Measurements from ENCODE around the gene PNMA1. TPM values are rescaled to one million over a fixed set of nuclear protein-coding genes. Genes with fewer than 3 reads are reported as not detected.
A peak's percentile ranks its signal among the peaks of the same experiment; 100 is the strongest.

PNMA1 gene
- total RNA-seq, 1 donor from 2014 or later = 13.5 TPM

DNA sequence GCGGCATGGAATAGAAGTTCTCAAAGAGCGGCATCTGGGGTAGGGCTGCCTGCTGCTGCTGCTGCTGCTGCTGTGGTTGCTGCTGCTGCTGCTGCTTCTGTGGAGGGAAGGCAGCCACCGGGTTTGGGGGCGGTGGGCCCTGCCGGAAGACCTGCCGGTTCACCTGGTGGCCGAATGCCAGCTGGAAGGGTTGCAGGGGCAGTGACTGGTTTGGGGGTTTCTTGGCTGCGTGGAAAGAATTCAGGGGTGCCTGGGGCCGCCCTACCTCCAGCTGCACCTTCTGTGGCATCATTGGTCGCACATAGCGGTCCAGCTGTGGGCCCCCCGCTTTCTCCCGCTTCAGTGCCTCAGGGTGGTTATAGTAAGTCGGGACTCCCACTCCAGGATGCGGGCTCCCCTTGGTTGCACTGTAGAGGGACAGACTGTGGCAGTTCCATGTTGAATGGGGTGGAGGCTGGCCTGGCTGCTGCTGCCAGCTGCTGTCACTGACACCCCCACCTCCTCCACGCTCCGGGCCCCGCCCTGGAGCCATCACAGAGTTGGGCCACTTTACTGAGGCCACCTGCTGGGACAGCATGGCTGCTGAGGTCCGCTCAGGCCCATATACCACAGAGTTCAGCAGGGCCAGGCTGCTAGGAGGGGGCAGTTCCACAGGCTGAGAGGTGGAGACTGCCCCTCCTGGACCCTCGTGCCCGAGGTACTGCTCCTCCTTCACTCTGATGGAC lies 25.2 kb upstream of the PNMA1 start:
- no peak for DNase-seq (ENCODE audit: low read depth in 2 of 2)

DNA sequence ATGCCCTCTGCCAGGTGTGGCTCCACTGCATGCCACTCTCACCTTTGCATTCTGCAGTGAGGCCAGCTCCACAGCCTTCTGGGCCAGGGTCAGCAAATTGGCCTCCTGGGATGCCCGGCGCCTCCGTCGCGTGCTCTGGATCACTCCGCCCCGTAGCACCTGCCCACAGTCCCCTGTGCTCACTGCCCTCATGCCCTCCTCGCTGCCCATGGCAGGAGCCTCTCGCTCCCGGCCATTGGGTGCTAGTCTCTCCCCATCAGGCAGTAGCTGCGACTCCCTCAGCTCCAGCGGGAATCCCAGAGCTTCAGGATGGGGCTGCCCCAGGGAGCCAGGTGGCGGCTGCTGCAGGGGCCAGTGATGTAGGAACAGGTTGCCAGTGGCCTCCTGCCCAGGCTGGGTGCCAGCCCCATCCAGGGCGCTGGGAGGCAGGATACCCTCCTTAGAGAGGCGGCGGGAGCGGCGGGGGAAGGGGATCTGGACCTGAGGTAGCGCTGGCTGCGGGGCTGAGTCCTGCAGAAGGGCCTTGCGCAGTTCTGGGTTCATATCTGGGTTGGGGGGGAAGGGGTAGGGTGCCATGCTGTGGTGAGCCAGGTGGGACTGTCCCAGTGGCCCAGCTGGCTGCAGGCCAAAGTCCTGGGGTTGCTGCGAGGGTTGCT lies 24.5 kb upstream of the PNMA1 start:
- no peak for DNase-seq (ENCODE audit: low read depth in 2 of 2)

DNA sequence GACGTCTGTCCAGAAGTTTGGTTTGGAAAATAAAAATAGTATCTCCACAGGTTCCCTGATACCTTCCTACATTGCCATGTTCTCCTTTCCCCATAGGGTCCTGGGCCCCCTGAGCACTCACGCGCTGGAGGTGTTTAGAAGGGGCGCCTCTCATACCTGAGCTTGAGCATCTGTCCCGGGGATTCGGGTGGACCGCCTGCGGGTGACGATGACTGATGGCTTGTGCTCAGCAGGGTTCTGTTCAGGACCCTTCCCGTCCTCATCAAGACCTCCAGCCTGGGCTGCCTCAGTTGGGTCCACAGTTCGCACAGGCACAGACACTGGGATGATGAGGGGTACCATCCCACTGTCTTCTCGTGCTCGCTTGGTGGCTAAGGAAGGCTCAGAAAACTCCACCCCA lies 22.7 kb upstream of the PNMA1 start:
- DNase-seq (ENCODE audit: low read depth in 2 of 2) = no peak

- DNase-seq (ENCODE audit: low read depth in 2 of 2) = no peak
Observed at GRCh38 chr14:73732006-73732405, 17.8 kb upstream of the PNMA1 start.

- DNase-seq (ENCODE audit: low read depth in 2 of 2) = no peak
Observed at GRCh38 chr14:73731111-73731510, 16.9 kb upstream of the PNMA1 start.

GRCh38 chr14:73729556-73730265 lies 15.5 kb upstream of the PNMA1 start:
- no peak for DNase-seq (ENCODE audit: low read depth in 2 of 2)

DNA sequence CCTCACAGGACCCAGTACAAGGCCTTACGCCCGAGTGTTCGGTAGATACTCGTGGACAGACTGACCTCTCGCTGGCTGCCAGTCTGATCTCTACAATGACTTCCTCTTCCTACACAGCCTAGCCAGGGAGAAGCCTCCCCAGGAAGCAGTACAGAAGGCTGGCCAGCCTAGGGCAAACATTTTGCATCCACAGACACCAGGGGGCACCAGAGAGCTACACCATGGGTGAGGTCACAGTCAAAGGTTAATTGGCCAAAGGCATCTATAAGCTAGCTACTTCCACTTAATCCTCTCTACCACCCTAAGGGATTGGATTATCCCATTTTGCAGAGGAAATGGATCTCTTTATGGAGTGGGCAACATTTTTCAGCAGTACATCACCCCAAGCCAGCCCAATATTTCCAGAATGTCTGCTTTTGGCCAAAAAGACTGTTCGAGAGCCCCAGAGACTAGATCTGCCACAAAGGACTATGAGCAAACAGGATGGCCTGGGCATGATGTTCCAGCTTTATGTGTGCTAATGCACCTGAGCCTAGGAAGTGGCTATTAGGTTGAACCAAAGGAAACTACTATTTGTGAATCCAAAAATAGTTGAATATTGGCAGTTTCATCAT lies 14.6 kb upstream of the PNMA1 start:
- peak; percentile 78 to 86 for DNase-seq (ENCODE audit: low read depth in 2 of 2)

DNA sequence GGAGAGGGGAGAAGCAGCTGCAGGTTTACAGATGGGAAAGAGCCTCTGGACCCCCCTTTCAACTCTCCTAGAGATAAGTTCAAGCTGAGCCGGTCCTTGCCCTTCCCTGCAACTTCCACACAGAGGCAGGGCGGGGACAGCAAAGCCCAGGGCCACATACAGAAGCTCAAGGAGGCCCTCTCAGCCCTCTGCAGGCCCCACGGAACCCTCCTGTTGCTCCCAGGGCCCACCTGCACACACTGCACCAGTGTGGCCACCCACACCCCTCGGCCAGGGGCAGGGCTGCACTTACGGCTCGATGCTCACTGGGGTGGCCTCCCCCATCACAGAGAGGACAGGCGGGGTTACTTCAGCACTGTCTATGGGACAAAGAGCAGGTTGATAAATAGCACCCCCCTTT lies 13.0 kb upstream of the PNMA1 start:
- no peak for DNase-seq (ENCODE audit: low read depth in 2 of 2)

GRCh38 chr14:73726025-73726961 lies 12.1 kb upstream of the PNMA1 start:
- DNase-seq (ENCODE audit: low read depth in 2 of 2) = no peak

DNA sequence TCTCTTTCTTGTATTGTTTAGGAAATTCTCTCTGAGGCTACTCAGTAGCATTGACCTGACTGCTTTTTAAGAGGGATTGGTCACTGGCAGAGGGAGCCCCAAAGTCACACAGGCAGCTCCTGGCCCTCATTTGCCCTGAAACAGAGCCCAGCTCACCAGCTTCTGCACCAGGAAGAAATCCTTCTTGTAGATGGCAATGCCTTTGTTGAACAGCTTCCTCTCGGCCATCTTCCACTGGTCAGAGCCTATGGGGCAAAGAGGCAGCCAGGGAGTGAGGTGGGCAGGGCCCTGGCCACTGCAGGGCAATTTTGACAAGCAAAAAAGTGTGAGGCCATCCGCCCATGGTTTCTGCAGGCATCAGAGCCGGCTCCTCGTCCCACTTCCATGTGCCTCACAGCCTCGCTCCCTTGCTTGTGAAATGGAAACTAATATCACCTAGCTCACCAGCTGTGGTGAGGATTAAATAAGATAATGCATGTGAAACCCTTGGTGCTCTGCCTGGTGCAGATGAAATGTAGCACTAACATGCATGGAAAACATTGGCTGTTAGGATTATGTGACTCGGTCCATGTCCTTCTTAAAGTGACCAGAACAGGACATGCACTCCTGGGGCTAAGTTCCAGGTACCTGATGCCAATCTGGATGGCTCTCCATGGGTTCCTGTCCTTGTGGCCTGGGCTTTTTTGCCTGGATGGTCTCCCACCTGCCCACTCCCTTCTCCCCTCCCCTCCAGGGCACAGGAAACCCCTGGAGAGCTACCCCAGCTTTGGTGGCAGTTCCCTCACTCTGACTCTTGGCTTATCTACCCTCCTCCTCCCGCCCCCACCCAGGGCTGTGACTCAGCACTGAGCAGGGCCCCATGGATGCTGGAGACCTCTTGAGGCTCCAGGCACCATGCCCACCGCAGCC lies 11.2 kb upstream of the PNMA1 start:
- DNase-seq (ENCODE audit: low read depth in 2 of 2) = no peak

DNA sequence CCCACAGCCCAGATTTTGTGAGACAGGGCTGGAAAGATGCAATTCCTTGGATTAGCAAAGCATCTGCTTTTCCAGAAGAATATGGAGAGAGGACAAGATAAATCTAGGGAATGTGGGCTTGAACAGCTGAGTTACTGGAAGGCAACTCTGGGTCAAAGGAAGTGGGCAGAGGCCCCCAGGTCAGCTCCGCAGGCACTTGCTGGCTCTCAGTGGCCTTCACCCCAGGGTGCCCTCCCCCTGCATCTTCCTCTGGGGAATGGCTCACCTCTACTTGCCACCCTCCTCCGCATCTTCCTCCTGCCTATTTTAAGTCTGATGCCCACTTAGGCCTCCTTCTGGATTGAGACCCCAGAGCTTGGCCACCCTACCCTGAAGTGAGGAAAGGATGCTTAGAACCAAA lies 10.5 kb upstream of the PNMA1 start:
- no peak for DNase-seq (ENCODE audit: low read depth in 2 of 2)

DNA sequence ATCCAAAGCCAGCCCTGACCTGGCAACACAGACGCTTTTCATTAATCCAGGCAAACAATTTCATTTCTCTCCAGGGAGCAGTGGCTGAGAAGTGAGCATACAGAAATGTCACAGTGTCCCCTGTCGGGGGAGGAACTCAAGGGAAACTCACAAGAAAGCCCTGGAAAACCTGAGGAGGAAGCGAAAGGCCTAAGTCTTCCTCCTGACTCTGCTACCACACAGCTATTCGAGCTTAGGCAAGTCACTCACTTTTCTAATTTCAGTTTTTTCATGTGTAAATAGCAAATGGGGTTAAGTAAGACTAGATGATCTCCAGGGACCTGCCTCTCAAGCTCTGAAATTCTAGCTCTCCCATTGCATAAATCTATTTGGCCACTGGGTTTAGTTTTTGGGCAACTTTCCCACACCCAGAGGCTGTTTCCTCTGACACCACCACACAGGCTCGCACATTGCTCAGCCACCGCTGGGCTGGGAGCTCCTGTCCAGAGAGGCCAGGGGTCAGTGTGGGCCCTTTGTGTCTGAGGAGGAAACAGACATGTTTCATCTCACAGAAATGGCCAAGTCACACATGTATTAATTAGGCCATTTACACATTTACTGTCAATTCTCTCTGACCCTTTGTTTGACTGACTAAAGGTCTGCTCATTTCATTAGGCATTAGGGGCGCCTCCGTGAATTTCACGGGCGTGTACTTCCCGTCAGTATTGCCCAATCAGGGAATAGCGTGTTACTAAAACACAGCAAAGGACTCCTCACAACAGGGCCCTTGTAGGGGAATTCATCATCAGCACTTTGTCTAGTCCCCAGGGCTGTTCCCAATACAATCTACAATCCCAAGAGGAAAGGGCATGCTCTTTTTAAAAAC lies 9.8 kb upstream of the PNMA1 start:
- peak; percentile 93 to 94 for DNase-seq (ENCODE audit: low read depth in 2 of 2)

DNA sequence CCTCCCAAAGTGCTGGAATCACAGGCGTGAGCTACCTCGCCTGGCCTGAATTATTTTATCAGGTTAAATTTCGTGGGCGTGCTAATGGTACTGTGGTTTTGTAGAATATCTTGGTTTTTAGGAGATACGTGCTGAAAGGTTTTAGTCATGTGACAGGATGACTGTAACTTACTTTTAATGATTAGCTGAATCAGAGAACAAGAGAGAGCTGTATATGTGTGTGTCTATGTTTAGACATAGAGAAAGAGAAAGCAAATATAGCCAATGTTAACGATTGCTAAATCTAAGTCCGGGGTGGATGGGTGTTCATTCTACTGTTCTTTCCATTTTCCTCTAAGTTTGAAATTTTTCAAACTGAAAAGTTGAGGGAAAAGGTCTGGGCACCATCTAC lies 9.2 kb upstream of the PNMA1 start:
- DNase-seq (ENCODE audit: low read depth in 2 of 2) = no peak

- DNase-seq (ENCODE audit: low read depth in 2 of 2) = no peak
Observed at GRCh38 chr14:73722581-73722980, 8.4 kb upstream of the PNMA1 start.

GRCh38 chr14:73721101-73721821 lies 7.1 kb upstream of the PNMA1 start:
- no peak for DNase-seq (ENCODE audit: low read depth in 2 of 2)

DNA sequence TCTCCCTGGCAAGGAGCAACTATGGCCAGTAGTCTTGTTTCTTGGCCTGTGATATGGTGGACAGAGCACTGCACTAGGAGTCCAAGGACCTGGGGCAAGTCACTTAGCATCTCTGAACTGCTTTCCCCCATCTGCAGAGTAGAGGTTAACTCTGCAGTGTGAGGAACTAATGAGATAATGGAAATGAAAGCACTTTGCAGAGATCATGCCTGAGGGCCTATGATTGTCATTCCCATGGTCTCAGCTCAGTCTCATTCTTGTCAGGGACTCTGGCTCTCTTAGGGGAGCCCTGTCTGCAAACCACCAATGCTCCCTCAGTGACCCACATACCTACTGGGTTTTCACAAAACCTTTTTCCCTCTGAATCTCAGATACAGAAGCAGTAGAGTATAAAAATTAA lies 6.5 kb upstream of the PNMA1 start:
- DNase-seq (ENCODE audit: low read depth in 2 of 2) = no peak

- no peak for DNase-seq (ENCODE audit: low read depth in 2 of 2)
Observed at GRCh38 chr14:73719791-73720190, 5.6 kb upstream of the PNMA1 start.

GRCh38 chr14:73719361-73719760 lies 5.2 kb upstream of the PNMA1 start:
- DNase-seq (ENCODE audit: low read depth in 2 of 2) = no peak

All from dermis microvascular lymphatic vessel endothelial cell (primary cell).